Stimulated activated CD8-positive, alpha-beta memory T cell treated with anti-CD3 and anti-CD28 coated beads, Interleukin-12 subunit alpha, Interleukin-12 subunit beta, amount 100 ng/mL, for 4 hours (primary cell): ENCODE measurements around the gene PSIP1.
"Not testable (repeated sequence)": the region's sequence is repeated elsewhere in the genome, so short reads cannot be mapped to it uniquely, and the experiment has no call there.

Experiments used
- DNase-seq: peaks from one replicate; pipeline ENCODE4 v3.0.0-alpha.2; 2020; ENCODE audit warnings: low read depth

The PSIP1 gene

DNA sequence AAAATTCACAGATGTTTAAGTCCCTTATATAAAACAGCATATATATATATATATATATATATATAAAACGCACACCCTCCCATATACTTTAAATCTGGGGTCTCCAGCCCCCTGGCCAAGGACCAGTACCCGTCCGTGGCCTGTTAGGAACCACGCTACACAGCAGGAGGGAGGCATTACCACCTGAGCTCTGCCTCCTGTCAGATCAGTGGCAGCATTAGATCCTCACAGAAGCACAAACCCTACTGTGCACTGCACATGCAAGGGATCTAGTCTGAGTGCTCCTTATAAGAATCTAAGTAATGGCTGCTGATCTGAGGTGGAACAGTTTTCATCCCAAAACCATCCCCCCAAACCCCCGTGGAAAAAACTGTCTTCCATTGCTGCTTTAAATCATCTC lies 9.0 kb downstream of the PSIP1 start:
- no peak for DNase-seq

DNA sequence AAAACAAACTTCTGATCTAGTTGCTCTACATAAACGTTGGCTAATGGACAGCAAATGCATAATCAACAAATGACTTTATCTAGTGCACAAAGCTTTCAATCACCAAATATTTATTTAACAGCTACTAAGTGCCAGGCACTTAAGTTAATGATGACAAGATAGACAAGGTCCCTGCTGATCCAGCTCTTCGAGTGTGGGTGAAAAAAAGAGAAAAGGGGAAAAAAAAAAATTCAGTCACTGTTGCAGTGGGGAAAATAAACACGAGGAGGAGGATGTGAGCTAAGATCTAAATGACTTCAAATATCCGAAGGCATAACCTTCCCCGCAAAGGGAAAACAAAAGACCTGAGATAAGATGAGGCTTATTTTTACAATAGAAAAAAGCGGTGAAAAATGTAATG lies 9.6 kb downstream of the PSIP1 start:
- DNase-seq, result no peak

DNA sequence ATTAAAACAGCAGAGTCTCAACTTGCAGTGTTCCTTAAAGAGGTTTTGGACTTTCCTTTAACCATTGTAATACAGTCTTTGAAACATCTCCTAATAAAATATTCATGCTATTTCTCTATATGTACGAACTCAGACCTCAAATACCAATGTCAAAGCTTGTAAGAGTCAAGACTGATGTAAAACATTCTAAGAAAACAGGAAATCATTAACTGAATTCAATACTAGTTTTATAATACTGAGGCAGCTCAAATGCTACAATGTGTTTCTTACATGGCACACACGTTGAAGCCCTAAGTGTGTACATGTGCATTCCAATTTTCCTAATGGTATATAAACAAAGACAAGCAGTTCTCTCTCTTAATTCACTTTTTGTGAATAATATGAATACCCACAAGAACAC lies 11.6 kb downstream of the PSIP1 start:
- no peak for DNase-seq

DNA sequence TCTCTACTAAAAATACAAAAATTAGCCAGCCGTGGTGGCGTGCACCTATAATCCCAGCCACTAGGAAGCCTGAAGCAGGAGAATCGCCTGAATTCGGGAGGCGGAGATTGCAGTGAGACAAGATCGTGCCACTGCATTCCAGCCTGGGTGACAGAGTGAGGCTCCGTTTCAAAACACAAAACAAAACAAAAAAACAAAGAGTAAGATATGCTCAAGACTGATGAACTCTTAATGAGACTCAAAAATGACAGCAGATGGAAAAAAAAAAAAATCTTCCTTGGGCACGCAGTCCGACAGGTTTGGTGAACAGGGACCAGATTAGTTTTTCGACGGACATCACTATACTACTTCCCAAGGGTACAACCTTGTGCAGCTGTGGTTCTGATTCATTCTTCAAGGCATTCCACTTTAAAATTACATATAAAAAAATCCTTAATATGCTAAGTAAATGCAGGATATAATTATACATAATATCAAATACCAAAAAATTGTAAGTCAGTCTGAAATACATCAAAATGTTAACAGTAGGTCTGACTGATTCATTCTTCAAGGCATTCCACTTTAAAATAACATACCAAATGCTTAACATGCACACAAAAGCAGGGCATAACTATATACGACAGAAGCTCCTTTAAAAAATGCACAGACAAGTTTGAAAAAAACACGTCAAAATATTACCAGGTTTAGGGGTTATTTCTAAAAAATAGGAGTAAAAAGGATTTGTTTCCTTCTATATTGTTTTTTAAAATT lies 12.3 kb downstream of the PSIP1 start:
- DNase-seq, result no peak

DNA sequence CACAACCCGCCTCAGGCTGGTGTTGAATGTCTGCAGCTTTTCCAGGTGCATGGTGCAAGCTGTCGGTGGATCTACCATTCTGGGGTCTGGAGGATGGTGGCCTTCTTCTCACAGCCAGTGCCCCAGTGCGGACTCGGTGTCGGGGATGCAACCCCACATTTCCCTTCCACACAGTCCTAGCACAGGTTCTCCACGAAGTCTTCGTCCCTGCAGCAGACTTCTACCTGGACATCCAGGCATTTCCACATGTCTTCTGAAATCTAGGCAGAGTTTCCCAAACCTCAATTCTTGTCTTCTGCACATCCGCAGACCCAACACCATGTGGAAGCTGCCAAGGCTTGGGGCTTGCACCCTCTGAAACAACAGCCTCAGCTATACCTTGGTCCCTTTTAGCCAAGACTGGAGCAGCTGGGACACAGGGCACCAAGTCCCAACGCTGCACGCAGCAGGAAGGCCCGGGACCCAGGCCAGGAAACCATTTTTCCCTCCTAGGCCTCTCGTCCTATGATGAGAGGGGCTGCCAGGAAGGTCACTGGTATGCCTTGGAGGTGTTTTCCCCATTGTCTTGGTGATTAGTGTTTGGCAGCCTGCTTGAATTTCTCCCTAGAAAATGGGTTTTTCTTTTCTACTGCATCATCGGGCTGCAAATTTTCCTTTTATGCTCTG lies 18.2 kb downstream of the PSIP1 start:
- DNase-seq, result no peak

DNA sequence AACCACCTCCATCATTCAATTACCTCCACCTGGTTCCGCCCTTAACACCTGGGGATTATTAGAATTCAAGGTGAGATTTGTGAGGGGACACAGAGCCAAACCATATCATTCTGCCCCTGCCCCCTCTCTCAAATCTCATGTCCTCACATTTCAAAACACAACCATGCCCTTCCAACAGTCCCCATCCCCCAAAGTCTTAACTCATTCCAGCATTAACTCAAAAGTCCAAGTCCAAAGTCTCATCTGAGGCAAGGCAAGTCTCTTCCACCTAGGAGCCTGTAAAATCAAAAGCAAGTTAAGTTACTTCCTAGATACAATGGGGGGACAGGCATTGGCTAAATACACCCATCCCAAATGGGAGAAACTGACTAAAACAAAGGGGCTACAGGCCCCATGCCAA lies 18.8 kb downstream of the PSIP1 start:
- no peak for DNase-seq

DNA sequence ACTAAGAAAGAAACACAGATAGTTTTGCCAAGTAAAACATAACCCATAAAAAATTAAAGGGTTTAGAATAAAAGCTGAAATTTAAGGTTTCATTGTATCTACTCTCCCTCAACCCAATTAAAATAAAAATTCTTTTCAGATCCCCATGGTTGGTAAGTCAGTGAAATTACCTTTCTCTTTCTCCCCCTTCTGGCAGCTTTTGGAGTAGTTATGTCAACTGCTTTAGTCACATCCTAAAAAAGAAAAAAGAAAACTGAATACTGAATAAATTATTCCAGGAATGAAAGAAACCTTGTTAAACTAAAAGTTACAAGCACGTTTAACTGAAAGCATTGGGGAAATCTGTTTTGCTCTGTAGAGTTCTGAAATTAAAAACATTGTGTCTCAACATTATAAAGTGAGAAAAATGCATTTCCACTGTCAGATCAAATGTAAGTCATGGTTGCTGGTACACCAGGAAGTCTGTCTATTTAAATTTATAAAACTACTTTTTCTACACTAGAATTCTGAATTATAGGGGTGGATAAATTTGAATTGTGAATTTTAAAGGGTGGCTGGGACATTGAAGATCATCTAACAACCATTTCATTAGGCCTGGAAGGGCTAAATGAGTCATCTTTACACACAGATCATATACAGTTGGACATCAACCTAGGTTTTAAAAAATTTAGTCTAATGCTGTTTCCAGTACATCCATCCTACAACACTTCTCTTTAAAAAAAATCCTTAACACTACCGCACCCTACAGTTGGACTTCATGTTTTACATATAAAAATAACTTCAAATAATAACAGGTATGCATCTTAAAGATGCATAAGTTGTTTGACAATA lies 24.7 kb downstream of the PSIP1 start:
- no peak for DNase-seq

DNA sequence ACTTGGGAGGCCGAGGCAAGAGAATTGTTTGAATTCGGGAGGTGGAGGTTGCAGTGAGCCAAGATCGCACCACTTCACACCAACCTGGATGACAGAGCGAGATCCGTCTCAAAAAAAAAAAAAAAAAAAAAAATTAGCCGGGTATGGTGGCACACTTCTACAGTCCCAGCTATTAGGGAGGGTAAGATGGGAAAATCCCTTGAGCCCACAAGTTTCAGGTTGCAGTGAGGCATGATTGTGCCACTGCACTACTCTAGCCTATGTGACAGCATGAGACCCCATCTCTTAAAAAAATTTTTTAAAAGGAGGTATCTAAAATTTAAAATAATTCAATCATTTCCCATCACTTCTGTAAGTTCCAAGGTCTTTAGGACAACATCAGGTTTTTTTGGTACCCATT lies 26.0 kb downstream of the PSIP1 start:
- no peak for DNase-seq

DNA sequence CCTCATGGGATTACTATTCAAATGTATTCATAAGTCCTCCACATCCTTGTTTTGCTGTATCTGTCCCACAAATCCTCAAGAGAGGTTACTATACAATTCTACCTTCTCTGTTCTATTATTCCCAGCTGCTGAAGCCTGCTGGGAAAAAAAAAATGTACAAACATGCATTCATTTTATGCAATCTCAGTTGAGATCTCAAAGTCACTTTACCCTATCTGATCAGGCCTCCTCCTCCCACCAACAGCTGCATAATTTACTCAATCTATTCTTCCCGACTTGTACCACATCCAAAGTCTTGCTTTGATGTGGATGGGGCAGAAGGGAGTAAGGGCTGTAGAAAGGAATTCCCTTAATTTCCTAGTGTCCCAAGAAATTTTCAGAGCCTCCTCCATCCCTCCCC lies 28.6 kb downstream of the PSIP1 start:
- DNase-seq, result no peak

DNA sequence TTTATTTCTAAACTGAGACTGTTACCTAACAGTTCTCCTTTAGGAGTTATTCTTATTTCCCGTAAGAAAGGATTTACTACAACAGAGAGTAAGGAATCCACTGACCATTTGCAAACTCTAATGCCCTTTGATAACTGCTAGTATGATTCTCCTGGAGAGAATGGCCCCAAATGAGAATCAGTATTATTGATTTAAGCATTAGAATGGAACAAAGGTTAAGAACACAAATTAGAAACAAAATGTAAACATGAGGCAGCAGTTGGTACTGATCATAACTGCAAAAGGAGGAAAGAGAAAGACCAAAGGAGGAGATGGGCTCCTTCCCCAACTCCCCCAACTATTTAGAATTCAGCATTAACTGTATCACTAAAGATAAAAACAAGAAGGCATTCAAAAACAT lies 30.7 kb downstream of the PSIP1 start:
- DNase-seq, result no peak

DNA sequence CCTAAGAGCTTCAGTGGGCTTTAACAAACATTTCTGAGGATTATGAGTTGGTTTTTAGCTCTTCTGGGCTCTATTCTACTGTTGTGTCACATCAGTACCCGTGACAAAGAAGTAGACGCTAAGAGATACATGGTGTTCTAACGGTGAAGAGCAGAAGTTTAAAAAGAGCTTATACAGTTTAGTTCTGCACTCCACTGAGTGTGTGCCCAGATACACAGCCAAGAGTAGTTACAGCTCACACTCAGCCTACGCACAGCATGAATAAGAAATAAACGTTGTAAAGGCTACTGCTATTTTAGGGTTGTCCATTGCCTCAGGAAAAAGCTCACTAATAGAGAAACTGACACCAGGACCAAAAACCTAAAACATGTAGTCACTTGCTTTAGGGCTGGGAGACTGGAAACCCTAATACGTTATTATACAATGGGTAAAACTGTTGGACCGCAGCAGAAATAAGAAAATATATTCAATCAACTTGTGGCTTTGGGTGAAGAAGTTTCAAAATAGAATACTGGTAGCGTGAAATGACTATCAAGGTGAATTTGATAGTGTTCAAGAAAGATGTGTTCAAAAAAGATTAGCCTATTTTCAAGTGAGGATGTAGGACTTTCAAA lies 34.7 kb downstream of the PSIP1 start:
- no peak for DNase-seq

DNA sequence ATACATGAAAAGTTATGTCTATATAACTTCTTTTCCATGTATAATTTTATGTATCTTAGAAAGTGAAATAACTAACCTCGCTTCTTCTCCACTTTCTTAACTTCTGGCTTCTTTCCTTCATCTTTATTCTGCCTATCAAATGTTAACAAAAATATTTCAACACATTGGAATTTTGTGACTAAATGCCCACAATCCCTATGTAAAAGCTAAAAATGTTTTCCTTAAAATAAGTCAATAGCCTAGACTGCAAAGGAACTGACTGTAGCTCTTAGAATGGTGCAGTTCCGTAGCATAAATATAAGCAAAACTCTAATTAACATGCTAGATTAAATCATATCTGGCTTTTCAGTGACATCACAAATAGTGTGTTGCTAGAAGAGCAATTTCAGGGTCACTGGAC lies 40.9 kb downstream of the PSIP1 start:
- no peak for DNase-seq

DNA sequence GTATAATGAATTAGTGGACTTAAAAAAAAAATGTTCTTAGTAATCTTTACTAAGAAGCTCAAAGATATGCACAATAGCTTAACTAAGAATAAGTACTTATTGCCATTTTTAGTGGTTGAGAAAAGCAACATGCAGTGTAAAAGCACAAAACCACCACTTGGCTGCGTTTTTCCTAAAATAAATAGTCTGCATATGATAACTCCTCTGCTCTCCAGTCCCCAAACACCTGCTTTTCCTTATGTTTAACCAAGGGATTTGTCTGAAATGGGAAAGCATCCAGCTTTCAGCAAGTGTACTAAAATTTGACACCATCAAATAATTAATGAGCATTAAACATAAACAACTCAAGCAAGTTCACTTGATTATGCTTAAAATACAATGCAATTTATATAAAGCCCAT lies 41.4 kb downstream of the PSIP1 start:
- no peak for DNase-seq

DNA sequence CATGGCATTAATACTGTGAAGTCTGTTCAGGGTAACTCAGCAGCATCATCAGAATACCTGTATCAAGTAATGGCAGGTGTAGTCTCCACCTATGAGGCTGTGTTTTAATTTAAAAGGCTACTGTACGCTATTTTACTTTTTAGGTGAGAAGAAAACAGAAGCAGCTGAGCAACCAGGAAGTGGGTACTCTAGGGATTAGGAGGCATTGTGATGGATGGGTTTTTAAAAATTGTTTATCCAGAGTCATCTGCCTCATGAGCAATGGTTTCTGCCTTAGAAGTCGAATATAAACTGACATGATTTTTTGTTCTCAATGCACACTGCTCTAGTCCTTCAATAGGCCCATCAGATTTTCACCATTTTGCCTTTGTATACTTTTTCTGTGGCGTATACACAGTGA lies 42.6 kb downstream of the PSIP1 start:
- no peak for DNase-seq

DNA sequence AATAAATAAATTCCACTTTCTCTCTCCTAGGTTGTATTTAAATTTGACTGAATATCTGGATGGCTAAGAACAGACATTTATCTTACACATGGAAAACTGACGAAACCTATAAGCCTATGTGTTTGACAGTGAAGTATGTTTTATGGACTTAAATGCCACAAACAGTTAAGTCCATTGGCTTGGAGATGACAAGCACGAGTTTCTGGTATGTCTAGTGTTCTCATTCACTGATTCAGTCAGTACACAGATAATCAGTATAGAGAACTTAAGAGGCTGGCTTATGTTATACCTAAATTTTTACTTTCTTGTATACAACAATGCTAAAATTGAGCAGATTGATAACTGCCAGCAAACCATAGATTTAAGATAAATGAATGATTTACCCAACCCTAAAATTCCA lies 49.2 kb downstream of the PSIP1 start:
- no peak for DNase-seq

DNA sequence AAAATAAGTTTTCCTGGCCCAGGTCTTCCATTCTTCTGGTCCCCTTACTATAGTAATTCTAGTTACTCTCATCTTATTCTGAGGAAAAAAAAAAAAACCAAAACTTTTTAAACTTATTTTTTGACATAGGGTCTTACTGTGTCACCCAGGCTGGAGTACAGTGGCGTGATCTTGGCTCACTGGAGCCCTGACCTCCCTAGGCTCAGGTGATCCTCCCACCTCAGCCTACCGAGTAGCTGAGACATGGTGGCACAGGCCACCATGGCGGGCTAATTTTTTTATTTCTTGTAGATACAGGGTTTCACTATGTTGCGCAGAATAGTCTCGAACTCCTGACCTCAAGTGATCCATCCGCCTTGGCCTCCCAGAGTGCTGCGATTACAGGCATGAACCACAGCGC lies 49.7 kb downstream of the PSIP1 start:
- DNase-seq, result no peak

DNA sequence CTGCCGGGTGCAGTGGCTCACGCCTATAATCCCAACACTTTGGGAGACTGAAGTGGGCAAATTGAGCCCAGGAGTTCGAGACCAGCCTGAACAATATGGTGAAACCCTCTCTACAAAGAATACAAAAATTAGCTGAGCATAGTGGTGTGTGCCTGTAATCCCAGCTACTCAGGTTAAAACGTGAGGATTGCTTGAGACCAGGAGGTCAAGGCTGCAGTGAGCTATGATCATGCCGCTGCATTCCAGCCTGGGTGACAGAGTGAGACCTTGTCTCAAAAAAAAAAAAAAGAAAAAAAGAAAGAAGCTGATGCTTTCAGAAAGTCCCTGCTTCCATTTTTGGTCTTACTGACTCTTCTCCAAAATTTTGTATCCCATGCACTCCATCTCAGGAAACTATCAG lies 56.8 kb downstream of the PSIP1 start:
- no peak for DNase-seq

DNA sequence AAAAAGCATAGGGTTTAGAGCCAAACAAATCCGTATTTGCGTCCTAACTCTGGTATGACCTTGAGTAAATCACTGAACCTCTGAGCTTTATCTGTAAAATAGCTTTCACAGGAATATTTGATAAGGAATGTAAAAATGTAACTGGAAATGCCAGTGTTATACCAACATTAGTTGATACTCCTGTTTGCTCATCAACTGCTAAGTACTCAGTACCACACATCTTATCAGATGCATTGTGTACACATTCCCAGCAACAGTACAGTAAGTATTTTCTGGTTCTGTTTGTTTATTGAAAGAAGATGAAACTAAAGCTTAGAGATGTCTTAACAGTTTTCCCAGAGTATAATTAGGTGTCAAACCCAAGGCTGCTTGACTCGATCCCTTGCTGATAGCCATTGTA lies 66.6 kb downstream of the PSIP1 start:
- no peak for DNase-seq

DNA sequence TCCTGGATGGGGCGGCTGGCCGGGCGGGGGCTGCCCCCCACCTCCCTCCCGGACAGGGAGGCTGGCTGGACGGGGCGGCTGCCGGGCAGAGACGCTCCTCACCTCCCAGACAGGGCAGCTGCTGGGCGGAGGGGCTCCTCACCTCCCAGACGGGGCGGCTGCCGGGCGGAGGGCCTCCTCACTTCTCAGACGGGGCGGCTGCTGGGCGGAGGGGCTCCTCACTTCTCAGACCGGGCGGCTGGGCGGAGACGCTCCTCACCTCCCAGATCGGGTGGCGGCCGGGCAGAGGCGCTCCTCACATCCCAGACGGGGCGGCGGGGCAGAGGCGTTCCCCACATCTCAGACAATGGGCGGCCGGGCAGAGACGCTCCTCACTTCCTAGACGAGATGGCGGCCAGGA lies 68.5 kb downstream of the PSIP1 start:
- not testable (repeated sequence) for DNase-seq

DNA sequence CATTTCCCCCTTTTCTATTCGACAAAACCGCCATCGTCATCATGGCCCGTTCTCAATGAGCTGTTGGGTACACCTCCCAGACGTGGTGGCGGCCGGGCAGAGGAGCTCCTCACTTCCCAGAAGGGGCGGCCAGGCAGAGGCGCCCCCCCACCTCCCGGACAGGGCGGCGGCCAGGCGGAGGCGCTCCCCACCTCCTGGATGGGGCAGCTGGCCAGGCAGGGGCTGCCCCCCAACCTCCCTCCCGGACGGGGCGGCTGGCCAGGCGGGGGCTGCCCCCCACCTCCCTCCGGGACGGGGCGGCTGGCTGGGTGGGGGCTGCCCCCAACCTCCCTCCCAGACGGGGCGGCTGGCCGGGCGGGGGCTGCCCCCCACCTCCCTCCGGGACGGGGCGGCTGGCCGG lies 68.9 kb downstream of the PSIP1 start:
- not testable (repeated sequence) for DNase-seq

DNA sequence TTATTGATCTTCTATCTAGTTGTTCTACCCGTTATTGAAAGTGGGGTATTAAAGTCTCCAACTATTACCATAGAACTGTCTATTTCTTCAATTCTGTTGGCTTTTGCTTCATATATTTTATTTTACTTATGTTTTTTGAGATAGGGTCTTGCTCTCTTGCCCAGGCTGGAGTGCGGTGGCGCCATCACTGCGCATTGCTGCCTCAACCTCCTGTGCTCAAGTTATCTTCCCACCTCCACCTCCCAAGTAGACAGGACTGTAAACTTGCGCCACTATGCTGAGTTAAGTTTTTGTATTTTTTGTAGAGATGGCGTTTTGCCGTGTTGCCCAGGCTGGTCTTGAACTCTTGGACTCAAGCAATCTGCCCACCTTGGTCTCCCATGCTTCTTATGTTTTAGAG lies 71.9 kb downstream of the PSIP1 start:
- DNase-seq, result no peak

DNA sequence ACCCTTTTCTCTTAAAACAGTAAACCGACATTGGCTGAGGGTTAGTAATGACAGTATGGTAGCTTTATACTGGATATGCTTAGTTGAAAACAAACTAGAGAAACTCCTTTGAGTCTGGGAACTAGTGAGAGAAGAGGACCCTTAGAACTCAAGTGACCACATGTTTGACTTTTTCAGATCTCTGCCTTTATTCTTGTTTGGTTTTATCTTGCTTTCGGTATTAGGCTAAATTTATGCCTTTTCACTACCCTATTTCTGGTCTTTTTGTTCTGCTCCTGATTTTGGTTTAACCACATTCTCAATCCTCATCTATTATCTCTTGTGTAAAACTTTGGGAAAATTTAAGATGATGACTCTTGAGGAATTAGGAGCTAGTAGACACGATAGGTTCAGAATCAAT lies 77.1 kb downstream of the PSIP1 start:
- DNase-seq, result no peak

DNA sequence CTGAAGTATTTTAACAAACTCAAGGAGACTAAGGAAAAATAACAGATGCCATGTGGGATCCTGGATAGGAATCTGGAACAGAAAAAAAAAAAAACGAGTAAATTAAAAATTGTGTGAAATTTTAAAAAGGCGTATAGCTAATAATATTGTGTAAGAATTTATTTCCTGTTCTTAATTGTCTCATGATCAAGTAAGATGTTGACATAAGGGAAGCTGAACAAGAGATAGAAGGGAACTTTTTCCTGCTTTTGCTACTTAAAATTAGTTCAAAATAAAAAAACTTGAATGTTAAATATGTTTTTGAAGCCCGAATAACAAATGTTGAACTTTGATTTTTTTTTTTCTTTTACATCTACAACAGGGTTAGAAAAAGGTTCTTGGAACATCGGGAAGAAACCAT lies 77.6 kb downstream of the PSIP1 start:
- DNase-seq, result no peak
